ENCODE results near the gene KLHDC3.

- TF ChIP-seq POLR2A (IDR thresholded peaks at IDR 0.05; ENCODE audit: low read depth, low read length) = no peak
- TF ChIP-seq POLR2AphosphoS5 (IDR thresholded peaks at IDR 0.05; ENCODE audit: low read depth, low read length) = no peak
These were observed 26.7 kb downstream of the KLHDC3 start for GRCh38 chr6:43040542-43041257.

All from GM12891 (cell line).